Measurements from ENCODE around the gene NCAPG2. TPM values are rescaled to one million over a fixed set of nuclear protein-coding genes. Genes with fewer than 3 reads are reported as not detected.

Gene NCAPG2
- polyA plus RNA-seq, 1 donor from 2014 or later: 8.3 TPM

DNA sequence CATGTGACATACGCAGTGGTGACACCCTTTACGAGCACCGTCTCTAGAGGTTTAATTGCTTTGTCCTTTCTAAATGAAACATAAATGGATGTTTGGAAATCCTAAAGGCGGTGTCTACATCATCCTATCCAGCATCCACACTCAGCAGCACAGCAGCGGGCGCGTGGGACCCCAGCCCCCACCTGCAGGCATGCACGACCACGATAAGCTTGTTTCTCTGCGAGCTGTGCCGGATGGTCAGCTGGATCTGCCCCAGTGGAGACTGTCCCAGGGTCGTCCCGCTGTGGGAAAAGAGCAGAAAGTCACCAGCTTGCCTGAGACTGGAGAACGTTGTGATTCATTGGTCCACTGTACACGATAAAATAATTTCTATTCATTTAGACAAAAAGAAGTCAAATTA is 34.2 kb upstream of the NCAPG2 start:
- TF ChIP-seq EZH2 (IDR thresholded peaks at IDR 0.05; ENCODE audit: borderline replicate concordance, insufficient read depth, low read length, poor library complexity, severe bottlenecking) (no peak), SMC3 (conservative IDR thresholded peaks at IDR 0.05; ENCODE audit: poor library complexity) (no peak), EP300 (conservative IDR thresholded peaks at IDR 0.05; ENCODE audit: poor library complexity, severe bottlenecking) (no peak), RAD21 (conservative IDR thresholded peaks at IDR 0.05) (no peak), POLR2AphosphoS5 (IDR thresholded peaks at IDR 0.05) (no peak), MXI1 (conservative IDR thresholded peaks at IDR 0.05; ENCODE audit: poor library complexity, severe bottlenecking) (no peak), TAF1 (IDR thresholded peaks at IDR 0.05; ENCODE audit: low read depth) (no peak)
- TF ChIP-seq, protein P1, sequence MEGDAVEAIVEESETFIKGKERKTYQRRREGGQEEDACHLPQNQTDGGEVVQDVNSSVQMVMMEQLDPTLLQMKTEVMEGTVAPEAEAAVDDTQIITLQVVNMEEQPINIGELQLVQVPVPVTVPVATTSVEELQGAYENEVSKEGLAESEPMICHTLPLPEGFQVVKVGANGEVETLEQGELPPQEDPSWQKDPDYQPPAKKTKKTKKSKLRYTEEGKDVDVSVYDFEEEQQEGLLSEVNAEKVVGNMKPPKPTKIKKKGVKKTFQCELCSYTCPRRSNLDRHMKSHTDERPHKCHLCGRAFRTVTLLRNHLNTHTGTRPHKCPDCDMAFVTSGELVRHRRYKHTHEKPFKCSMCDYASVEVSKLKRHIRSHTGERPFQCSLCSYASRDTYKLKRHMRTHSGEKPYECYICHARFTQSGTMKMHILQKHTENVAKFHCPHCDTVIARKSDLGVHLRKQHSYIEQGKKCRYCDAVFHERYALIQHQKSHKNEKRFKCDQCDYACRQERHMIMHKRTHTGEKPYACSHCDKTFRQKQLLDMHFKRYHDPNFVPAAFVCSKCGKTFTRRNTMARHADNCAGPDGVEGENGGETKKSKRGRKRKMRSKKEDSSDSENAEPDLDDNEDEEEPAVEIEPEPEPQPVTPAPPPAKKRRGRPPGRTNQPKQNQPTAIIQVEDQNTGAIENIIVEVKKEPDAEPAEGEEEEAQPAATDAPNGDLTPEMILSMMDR (IDR thresholded peaks at IDR 0.05; ENCODE audit: poor library complexity, severe bottlenecking): no peak
- TF ChIP-seq, protein P2, sequence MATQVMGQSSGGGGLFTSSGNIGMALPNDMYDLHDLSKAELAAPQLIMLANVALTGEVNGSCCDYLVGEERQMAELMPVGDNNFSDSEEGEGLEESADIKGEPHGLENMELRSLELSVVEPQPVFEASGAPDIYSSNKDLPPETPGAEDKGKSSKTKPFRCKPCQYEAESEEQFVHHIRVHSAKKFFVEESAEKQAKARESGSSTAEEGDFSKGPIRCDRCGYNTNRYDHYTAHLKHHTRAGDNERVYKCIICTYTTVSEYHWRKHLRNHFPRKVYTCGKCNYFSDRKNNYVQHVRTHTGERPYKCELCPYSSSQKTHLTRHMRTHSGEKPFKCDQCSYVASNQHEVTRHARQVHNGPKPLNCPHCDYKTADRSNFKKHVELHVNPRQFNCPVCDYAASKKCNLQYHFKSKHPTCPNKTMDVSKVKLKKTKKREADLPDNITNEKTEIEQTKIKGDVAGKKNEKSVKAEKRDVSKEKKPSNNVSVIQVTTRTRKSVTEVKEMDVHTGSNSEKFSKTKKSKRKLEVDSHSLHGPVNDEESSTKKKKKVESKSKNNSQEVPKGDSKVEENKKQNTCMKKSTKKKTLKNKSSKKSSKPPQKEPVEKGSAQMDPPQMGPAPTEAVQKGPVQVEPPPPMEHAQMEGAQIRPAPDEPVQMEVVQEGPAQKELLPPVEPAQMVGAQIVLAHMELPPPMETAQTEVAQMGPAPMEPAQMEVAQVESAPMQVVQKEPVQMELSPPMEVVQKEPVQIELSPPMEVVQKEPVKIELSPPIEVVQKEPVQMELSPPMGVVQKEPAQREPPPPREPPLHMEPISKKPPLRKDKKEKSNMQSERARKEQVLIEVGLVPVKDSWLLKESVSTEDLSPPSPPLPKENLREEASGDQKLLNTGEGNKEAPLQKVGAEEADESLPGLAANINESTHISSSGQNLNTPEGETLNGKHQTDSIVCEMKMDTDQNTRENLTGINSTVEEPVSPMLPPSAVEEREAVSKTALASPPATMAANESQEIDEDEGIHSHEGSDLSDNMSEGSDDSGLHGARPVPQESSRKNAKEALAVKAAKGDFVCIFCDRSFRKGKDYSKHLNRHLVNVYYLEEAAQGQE (IDR thresholded peaks at IDR 0.05; ENCODE audit: borderline replicate concordance): no peak
- no peaks in the 10 kb centered on the region for H3K9me3 ChIP-seq (ENCODE audit: low read length)
- no peak overlapping the region for H3K4me3 ChIP-seq (ENCODE audit: low read length)
- no peaks in the 10 kb centered on the region for H3K9me2 ChIP-seq (ENCODE audit: insufficient read depth, low read length)
- H3K79me2 ChIP-seq (replicated peaks; ENCODE audit: insufficient read depth, low read length): no peaks in the 10 kb centered on the region
- no peak overlapping the region for H3K27ac ChIP-seq (ENCODE audit: low read length)
- no peaks in the 10 kb centered on the region for H4K20me1 ChIP-seq (ENCODE audit: insufficient read depth)
- H2AFZ ChIP-seq (ENCODE audit: low read depth, low read length): no peak overlapping the region
- no peaks in the 10 kb centered on the region for H3K27me3 ChIP-seq (ENCODE audit: insufficient read depth, low read depth, low read length)
- H3K4me2 ChIP-seq (ENCODE audit: low read length): no peak overlapping the region
- no peaks in the 10 kb centered on the region for H3K36me3 ChIP-seq (ENCODE audit: insufficient read depth, low read length)
- no peak overlapping the region for H3K9ac ChIP-seq (ENCODE audit: low read length)
- H3F3A ChIP-seq (ENCODE audit: insufficient read depth, low read length, poor library complexity, severe bottlenecking): no peaks in the 10 kb centered on the region

DNA sequence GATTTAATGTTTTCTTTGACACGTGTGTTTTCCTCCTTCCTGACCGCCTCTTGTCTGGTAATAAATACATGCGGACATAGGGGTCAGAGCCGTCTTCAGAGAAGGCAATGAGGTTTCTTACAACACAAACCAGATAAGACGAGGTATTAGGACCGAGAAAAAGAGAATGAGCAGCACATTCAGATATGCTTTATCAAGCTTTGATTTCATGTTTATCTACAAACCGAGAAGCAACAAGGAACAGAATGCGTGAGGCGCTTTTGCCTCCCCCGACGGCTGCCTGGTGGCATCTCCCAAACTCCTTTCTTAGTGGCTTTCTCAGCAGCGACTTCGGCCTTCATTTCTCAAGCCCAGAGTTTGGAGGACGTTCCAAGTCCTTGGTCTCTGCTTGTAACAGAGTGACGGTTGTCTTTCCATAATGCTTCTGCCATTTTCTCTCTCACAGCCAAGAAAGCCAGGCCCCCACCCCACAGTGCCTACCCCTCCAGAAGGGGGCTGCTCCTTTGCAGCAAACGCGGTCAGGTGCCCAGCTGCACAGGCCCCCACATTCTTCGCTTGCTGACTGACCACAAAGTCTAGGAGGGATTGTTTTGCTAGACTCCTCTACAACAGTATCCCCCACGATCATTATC is 32.6 kb upstream of the NCAPG2 start:
- Histone ChIP-seq H3K36me3 (ENCODE audit: insufficient read depth, low read length) (no peaks in the 10 kb centered on the region), H3K27ac (ENCODE audit: low read length) (no peak overlapping the region), H3K4me3 (ENCODE audit: low read length) (no peak overlapping the region), H3K4me2 (ENCODE audit: low read length) (no peak overlapping the region), H4K20me1 (ENCODE audit: insufficient read depth) (no peaks in the 10 kb centered on the region), H2AFZ (ENCODE audit: low read depth, low read length) (no peak overlapping the region), H3K27me3 (ENCODE audit: insufficient read depth, low read depth, low read length) (no peaks in the 10 kb centered on the region), H3K9me3 (ENCODE audit: low read length) (no peaks in the 10 kb centered on the region), H3K79me2 (replicated peaks; ENCODE audit: insufficient read depth, low read length) (no peaks in the 10 kb centered on the region), H3K9me2 (ENCODE audit: insufficient read depth, low read length) (no peaks in the 10 kb centered on the region), H3F3A (ENCODE audit: insufficient read depth, low read length, poor library complexity, severe bottlenecking) (no peaks in the 10 kb centered on the region), H3K9ac (ENCODE audit: low read length) (no peak overlapping the region)
- no peak for TF ChIP-seq MXI1 (conservative IDR thresholded peaks at IDR 0.05; ENCODE audit: poor library complexity, severe bottlenecking)
- no peak for TF ChIP-seq EP300 (conservative IDR thresholded peaks at IDR 0.05; ENCODE audit: poor library complexity, severe bottlenecking)
- TF ChIP-seq, protein P2 (IDR thresholded peaks at IDR 0.05; ENCODE audit: borderline replicate concordance): no peak
- TF ChIP-seq, protein P1 (IDR thresholded peaks at IDR 0.05; ENCODE audit: poor library complexity, severe bottlenecking): no peak
- TF ChIP-seq POLR2AphosphoS5 (IDR thresholded peaks at IDR 0.05): no peak
- no peak for TF ChIP-seq EZH2 (IDR thresholded peaks at IDR 0.05; ENCODE audit: borderline replicate concordance, insufficient read depth, low read length, poor library complexity, severe bottlenecking)
- no peak for TF ChIP-seq RAD21 (conservative IDR thresholded peaks at IDR 0.05)
- no peak for TF ChIP-seq SMC3 (conservative IDR thresholded peaks at IDR 0.05; ENCODE audit: poor library complexity)
- no peak for TF ChIP-seq TAF1 (IDR thresholded peaks at IDR 0.05; ENCODE audit: low read depth)
